Measurements from ENCODE around the gene JARID2. TPM values are rescaled to one million over a fixed set of nuclear protein-coding genes. Genes with fewer than 3 reads are reported as not detected.
A peak's percentile ranks its signal among the peaks of the same experiment; 100 is the strongest.

The JARID2 gene
- total and polyA plus RNA-seq, 2 of the 13 experiments (the other 11 are each of a cell fraction or from before 2014, with no cell fraction given): 7.5 to 10.3 TPM

DNA sequence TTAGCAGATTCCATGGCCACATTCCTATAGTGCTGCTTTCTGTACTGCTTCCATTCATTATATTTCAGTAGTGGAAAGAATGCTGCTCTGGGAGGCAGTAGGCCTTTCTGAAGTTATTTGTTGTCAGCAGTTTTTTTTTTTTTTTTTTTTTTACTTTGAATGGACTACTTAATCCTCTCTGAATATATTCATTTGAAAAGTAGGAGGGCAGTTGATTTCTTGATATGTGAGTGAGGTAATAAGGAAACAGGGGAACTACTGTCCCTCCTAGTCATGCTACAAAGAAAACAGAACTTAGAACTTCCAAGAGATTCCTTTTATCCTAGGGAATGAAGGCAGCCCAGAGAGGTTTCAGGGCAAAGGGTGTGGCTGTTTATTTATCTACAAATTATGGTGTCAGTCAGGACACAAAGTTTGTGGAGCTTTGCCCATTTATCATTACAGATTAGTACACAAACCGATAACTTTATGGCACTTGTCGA, 155.9 kb downstream of the JARID2 start:
- no peaks in the 10 kb centered on the region; a peak in 1 of 5 replicates for H3K36me3 ChIP-seq (replicated peaks in 1 of 2; ENCODE audit: control insufficient read depth in 1 of 2, insufficient read depth in 2 of 2, low read length in 2 of 2)
- TF ChIP-seq ZNF724P (CRISPR knock-in tag; IDR thresholded peaks at IDR 0.05; ENCODE audit: borderline replicate concordance) (no peak), MAFF (IDR thresholded peaks at IDR 0.05; ENCODE audit: low read depth, low read length) (peak; percentile 31; the same call in 1 of the 2 replicates), PPARG (CRISPR knock-in tag; conservative IDR thresholded peaks at IDR 0.05) (no peak), MAFK (conservative IDR thresholded peaks at IDR 0.05 in 1 of 2, IDR thresholded peaks at IDR 0.05 in 1 of 2; ENCODE audit: low read length in 2 of 2) (peak; percentile 59 to 60; a peak in 3 of 4 replicates)
- TF ChIP-seq, protein P1, sequence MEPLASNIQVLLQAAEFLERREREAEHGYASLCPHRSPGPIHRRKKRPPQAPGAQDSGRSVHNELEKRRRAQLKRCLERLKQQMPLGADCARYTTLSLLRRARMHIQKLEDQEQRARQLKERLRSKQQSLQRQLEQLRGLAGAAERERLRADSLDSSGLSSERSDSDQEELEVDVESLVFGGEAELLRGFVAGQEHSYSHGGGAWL (CRISPR knock-in tag; IDR thresholded peaks at IDR 0.05): no peak
- TF ChIP-seq, protein P2, sequence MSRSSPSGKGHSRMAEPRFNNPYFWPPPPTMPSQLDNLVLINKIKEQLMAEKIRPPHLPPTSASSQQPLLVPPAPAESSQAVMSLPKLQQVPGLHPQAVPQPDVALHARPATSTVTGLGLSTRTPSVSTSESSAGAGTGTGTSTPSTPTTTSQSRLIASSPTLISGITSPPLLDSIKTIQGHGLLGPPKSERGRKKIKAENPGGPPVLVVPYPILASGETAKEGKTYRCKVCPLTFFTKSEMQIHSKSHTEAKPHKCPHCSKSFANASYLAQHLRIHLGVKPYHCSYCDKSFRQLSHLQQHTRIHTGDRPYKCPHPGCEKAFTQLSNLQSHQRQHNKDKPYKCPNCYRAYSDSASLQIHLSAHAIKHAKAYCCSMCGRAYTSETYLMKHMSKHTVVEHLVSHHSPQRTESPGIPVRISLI (CRISPR knock-in tag; IDR thresholded peaks at IDR 0.05; ENCODE audit: borderline replicate concordance): peak; percentile 23; the same call in 1 of the 2 replicates
- H4K20me1 ChIP-seq (ENCODE audit: insufficient read depth, low read length): peaks cover 9% of the 10 kb centered on the region; the same call in 1 of the 2 replicates
- DNase-seq (ENCODE audit: low spot score): peak; percentile 67
- BruUV-seq (replicated peaks): no TSS peak
- peak overlapping the region; percentile 2 for H3K27ac ChIP-seq (ENCODE audit: extremely low read length, insufficient read depth, low read length)
- ChIA-PET POLR2A (no interaction called here), CTCF (ENCODE audit: low intra/inter-chr PET ratio, low total read pairs) (no interaction called here)
- H3K4me1 ChIP-seq (ENCODE audit: insufficient read depth, low read length): peaks cover 31% of the 10 kb centered on the region
- H3K27me3 ChIP-seq (ENCODE audit: control insufficient read depth in 1 of 2, insufficient read depth in 2 of 2, low read length in 2 of 2): no peaks in the 10 kb centered on the region
- WGBS (ENCODE audit: low lambda C conversion rate): 25% methylated on average over 2 of the region's 2 CpGs
- intact Hi-C loops (cut with micrococcal nuclease; ENCODE audit: unreplicated experiment) (loop anchor here (5.0 kb wide), 1 partner anchor 495 kb away; no protein-coding TSS in a partner anchor), in situ Hi-C loops (cut with HindIII; ENCODE audit: extremely low pct_ligation_motif_present, low pct_unique_long_range_greater_than_20kb) (no loop called here)
- no peaks in the 10 kb centered on the region for H3K9me3 ChIP-seq (ENCODE audit: low read length)
- no peak overlapping the region for H3K4me3 ChIP-seq (replicated peaks in 1 of 3; ENCODE audit: insufficient read depth in 1 of 3, low read depth in 2 of 3, low read length in 3 of 3)
- peaks cover 15% of the 10 kb centered on the region for H3K79me2 ChIP-seq (ENCODE audit: insufficient read depth, low read length)
- no peak overlapping the region for H2AFZ ChIP-seq (ENCODE audit: low read length)
- peak; percentile 71 for ATAC-seq
- H3K4me2 ChIP-seq (ENCODE audit: low read depth, low read length): 0 out of 2 replicates have a peak overlapping the region, but pooled peaks have one; percentile 2
- FAIRE-seq: no peak
- no peak overlapping the region for H3K9ac ChIP-seq (ENCODE audit: insufficient read depth, low read depth, low read length)

Data from HepG2 (cell line).